Adipose tissue (tissue), 3 donors: ENCODE results near the gene ZFAND3. TPM values are rescaled to one million over a fixed set of nuclear protein-coding genes. Genes with fewer than 3 reads are reported as not detected.
A peak's percentile ranks its signal among the peaks of the same experiment; 100 is the strongest.

Experiments
- H3K27ac ChIP-seq: one replicate; pipeline ENCODE4 v1.5.1; 2013; ENCODE audit warnings: low read depth, low read length
- WGBS, 3 donors: extraction: QIAGEN DNeasy Blood & Tissue Kit; methylation state at CpG; one replicate each; pipeline ENCODE4 v1.1.7; 2013; 5-methylcytosine and 5-hydroxymethylcytosine counted together
- polyA plus RNA-seq, 3 donors: library from polyadenylated mRNA; stranded (reverse); fragments of 200-250 nt; gene quantifications; one replicate each; pipeline ENCODE4 v1.2.3, GENCODE V29; 2013
- donor health status: healthy with polysubstance abuse.
- donor health status: Bipolar disorder and iron deficiency.
- donor health status: healthy.

The ZFAND3 gene
- polyA plus RNA-seq, 3 donors = 25.9 to 45.2 (median 42.1) TPM

DNA sequence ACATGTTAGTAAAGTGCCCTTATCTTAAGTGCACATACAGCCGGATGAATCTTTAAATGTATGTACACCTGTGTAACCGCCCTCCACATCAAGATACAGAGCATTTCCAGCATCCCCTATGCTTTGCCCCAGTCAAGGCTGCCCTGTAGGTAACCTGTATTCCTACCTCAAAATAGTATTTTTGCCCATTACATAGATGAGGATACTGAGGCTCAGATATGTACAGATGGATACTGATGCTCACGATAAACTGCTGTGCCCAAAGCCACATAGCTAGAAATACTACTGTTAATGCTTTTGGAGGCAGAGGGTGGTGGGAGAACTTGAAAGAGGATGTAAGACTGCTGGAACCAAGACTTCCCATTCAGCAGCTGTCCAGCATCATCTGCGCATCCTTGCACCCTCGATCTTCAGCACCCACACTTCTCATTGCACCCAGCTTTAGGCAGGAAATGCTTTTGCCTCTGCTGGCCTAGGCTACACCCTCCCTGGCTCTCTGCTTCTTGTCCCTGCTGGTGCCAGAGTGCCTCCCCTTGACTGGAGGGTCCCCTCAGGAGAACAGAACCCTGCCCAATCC is 27.0 kb upstream of the ZFAND3 start:
- WGBS, 3 donors = 86 to 88% (median 87%) methylated on average over 5 of the region's 5 CpGs
- H3K27ac ChIP-seq = no peak overlapping the region

DNA sequence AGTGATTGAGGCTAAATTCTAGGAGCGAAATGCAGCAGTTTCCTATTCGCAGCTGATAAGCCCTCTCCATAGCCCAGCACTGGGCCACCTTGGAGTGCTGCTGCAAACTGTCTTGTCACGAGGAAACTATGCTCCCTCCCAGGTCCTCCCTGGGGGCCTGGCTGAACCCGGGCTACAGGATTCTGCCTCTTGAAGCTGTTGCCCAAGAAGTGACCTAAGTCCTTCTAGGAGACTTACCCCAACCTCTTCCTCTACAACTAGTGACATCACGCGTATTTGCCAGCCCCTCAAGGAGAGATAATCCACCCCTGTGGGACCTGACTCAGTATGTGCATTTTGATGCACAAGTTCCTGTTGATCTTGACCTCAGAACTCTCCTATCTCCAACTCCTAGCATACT is 26.5 kb upstream of the ZFAND3 start:
- H3K27ac ChIP-seq = no peak overlapping the region
- 63 to 80% (median 72%) methylated on average over 6 of the region's 6 CpGs for WGBS, 3 donors

DNA sequence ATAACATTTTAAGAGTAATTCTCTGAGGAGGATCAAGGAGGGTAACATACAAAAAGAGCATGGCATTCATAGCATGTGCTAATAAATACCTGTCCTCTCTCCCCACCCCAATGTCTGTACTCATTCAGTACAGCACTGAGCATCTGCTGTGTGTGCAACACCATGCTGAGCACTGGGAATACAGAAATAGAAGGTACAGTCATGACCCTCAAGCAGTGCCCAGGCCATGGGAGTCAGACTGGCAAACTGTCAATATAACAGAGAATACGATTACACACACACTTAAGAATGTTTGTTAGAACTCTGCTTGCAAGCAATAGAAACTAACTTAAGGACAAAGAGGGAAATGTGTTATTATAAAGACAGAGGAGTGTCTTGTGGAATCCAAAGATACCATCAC is 24.7 kb upstream of the ZFAND3 start:
- no peak overlapping the region for H3K27ac ChIP-seq
- 59 to 80% (median 64%) methylated on average over 1 of the region's 1 CpG for WGBS, 3 donors

DNA sequence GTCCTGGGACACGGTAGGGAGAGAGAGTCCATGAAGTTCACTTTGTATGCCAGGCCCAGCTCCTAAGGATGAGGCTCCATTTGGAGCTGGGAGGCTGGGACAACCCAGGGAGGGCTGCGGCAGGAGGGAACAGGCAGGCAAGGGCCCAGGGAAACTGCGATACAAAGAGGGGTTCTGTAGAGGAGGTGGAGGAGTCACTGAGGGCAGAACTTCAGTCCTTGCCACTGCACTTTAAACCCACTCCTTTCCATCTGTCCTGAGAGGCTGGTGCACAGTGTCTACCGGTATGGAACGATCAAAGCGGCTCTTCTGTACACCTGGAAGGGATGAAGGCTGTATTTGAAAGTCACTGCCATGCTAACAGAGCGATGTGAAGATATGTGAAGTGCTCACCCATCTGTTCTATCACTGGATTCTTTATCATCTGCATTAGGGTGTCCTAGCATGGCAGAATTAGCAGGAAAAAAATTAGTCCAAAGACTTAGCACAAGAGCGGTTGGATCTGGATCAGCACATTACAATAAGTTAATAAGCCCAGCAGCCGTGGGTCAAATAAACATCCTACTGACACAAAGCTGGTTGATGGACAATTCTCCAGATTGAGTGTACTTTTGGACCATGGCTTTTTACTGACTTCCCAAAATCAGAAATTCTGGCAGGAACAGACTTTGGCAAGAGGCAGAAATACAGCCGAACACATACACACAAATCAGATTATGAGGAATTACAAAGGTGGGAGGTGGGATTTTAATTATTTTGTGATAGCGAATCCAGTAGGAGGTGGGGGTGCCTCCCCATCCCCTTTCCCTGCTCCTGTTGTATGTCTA is 20.9 kb upstream of the ZFAND3 start:
- no peak overlapping the region for H3K27ac ChIP-seq
- 89 to 92% (median 91%) methylated on average over 11 of the region's 11 CpGs for WGBS, 3 donors

DNA sequence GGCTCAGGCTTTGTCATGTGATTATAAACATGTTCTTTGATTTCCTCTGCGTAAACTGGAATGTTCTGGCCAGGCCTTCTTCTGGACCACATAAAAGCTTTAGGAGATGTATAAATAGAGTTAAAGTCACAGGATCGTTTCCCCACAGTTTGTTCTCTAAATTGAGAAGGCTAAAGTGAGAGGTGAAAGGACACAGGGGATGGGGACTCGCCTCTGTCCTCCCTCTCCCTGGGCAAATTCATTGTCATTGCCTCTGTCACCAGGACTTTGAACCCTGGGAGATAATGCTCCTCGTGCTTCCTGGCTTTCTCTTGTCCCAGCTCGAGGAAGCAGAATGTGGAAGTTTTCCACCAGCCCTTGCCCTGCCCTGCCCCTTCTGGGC is 20.3 kb upstream of the ZFAND3 start:
- no peak overlapping the region for H3K27ac ChIP-seq
- 60 to 68% (median 65%) methylated on average over 5 of the region's 5 CpGs for WGBS, 3 donors

DNA sequence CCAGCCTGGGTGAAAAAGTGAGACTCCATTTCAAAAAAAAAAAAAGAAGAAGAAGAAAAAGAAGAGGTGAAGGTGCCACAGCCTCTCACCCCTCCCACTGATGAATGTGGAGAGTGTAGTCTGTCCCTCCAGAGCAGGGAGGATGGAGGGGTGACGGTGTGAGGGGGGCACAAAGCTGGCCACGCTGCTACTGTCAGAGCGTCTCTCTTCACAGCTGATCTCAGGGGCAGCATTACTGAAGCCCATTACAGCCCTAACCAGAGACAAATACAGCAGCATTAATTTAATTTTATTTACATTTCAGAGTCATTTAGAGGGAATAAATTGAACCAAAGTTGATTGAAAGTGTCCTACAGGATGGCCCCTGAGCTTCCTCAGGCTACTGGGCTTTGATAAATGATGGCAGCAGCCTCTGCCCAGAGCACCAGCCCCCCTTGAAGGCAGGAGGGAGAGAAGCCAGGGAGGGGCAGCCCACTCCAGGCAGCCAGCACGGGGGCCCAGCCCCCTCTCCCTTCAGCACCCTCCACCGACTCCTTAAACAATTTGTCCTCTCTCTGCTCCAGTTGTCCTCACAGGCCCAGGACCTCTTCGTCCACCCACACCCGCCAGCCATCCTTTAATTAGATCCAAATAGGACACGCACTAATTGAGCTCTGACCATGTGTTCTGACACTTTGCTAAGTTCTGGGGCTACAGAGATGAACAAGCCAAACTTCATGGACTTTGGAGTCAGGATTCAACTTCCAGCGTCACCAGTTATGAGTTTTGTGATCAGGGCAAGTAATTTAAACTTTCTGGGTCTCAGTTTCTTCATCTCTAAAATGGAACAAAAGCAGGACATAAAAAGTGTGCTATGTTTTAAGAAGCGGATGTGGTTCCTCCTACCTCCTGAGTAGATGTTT is 18.6 kb upstream of the ZFAND3 start:
- WGBS, 3 donors = 74 to 84% (median 83%) methylated on average over 10 of the region's 10 CpGs

DNA sequence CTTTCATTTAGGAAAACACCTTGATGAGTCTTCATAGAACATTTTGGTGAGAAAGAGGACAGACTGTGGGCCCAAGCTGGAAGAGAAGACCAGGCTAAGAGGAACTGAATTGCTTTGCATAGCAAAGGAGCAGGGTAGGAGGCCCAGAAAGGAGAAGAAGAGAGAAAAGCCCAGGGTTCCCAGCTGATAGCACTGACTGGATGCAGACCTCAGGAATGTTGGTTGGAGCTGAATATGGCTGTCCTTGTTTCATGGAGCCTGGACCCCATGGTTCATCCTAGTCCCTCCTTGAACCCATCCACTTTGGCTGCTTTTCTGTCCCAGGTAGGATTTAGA is 18.0 kb upstream of the ZFAND3 start:
- H3K27ac ChIP-seq = no peak overlapping the region

More for the DNA sequence above, 18.6 kb upstream of the ZFAND3 start:
- no peak overlapping the region for H3K27ac ChIP-seq

DNA sequence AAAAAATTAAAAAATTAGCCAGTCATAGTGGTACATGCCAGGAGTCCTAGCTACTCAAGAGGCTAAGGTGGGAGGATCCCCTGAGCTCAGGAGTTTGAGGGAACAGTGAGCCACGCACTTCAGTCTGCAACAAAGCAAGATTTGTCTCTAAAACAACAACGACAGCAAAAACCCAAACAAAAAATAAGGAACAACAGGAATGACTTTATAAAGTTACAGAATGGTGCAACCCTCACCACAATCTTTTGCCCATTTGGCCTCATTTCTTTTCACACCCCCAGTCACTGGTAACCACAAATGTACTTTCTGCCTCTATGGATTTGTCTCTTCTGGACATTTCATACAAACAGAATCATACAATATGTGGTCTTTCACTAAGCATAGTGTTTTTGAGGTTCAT is 16.7 kb upstream of the ZFAND3 start:
- WGBS, 3 donors = 53 to 94% (median 69%) methylated on average over 2 of the region's 2 CpGs
- no peak overlapping the region for H3K27ac ChIP-seq

DNA sequence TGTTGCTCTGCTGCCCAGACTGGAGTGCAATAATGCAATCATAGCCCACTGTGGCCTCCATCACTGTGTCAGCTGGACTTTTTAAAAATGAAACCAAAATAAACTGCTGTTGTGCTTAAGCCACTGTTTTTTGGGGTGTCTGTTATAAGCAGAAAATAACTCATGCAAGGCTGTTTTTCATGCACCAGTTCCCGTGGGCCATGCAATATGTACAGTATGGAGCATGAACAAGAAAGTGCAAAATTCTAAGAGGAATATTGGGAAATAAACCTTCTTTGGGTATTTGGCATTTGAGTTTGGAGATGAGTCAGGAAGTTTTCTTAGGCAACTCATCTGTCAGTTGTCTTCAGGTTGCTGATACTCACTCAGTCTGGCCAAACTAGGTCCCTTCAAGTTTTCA is 14.9 kb upstream of the ZFAND3 start:
- no peak overlapping the region for H3K27ac ChIP-seq
- WGBS, 3 donors = 47 to 88% (median 57%) methylated on average over 1 of the region's 1 CpG

DNA sequence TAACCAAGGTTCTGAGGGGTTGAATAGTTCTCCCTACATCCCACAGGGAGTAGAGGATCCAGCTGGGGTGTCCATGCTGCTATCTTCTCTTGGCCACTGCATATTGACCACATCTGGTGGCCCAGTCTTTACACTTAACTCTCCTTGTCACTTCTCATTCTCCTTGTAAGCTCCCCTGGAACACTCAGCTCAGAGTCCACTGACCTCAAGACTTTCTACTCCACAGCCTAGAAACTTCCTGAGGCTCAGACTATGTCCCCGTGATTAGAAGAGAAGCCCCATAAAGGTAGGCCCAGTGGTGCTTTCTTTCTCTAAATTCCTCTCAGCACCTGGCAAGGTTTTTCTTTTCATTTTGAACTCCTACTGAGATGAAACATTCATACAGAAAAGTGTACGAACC is 13.3 kb upstream of the ZFAND3 start:
- whole genome bisulfite sequencing, 3 donors = 94 to 96% (median 95%) methylated on average over 2 of the region's 2 CpGs
- no peak overlapping the region for H3K27ac ChIP-seq

DNA sequence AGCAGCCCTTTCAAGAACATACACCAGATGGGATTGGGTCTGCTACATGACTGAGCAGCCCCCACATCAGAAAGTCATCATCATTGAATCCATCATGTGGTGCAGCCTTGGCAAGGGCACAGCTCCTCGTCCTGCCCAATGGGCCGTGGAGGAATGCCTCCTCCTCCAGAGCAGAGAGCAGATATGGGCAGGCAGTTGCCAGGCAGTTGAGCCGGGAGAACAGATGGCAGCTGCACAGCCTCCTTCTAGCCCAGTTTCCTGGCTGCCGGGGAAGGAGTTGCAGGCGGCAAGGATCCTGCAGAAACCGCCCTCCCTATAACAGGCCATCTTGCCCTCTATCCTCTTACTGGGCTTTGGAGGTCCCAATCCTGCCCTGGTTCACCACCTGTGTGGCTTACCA is 11.9 kb upstream of the ZFAND3 start:
- H3K27ac ChIP-seq = no peak overlapping the region
- WGBS, 3 donors = 40 to 80% (median 71%) methylated on average over 6 of the region's 6 CpGs

DNA sequence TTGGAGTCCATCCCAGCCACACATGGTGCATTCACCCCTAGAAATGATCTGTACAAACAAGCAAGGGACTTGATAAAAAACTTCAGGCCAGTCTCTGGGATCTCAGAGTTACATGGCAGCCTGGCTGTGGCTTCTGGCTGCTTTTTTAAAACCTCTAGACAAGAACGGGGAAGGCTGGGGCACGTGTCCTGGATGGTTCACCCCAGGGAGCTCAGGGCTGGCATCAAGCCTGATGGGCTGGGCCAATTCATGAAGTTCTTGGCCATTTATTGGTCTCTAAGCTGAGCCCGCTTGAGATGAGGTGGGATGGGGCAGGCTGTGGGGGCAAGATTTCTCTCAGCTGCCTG is 10.4 kb upstream of the ZFAND3 start:
- WGBS, 3 donors = 42 to 68% (median 52%) methylated on average over 3 of the region's 3 CpGs
- no peak overlapping the region for H3K27ac ChIP-seq

DNA sequence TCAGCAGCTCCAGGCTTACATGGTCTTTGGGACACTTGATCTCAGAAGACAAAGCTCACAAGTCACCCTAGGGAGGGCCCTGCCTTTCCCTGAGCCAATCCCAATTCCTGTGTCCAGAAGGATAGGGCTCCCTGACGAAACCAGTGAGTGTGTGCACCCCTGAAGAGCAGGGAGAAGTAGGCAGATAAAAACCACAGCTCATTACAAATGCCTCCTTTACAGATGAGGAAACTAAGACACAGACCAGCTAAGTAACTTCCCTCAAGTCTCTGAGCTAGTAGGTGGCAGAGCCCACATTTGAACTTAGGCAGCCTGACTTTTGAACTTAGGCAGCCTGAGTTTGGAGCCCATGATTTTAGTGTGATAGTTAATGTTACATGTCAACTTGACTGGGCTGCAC is 6.7 kb upstream of the ZFAND3 start:
- no peak overlapping the region for H3K27ac ChIP-seq
- WGBS, 3 donors = 70 to 89% (median 71%) methylated on average over 1 of the region's 1 CpG

DNA sequence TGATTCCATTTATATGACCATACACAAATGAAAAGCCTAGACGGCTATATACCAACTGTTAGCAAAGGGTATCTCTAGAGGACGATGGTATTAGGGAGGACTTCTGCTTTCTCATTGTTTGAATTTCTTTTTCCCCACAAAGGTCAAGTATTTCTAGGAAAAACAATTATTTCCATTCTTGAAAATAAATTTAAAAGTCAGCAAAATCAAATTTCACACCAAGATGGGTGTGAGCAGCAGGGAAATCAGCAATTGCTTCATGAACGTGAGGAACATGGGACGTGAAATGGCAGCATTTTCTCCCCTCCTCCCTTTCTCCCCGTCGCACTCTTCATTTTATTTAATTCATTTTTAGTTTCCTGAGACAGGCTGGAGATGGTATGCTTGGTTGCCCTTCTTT is 5.2 kb upstream of the ZFAND3 start:
- WGBS, 3 donors = 88 to 91% (median 90%) methylated on average over 6 of the region's 6 CpGs
- no peak overlapping the region for H3K27ac ChIP-seq

DNA sequence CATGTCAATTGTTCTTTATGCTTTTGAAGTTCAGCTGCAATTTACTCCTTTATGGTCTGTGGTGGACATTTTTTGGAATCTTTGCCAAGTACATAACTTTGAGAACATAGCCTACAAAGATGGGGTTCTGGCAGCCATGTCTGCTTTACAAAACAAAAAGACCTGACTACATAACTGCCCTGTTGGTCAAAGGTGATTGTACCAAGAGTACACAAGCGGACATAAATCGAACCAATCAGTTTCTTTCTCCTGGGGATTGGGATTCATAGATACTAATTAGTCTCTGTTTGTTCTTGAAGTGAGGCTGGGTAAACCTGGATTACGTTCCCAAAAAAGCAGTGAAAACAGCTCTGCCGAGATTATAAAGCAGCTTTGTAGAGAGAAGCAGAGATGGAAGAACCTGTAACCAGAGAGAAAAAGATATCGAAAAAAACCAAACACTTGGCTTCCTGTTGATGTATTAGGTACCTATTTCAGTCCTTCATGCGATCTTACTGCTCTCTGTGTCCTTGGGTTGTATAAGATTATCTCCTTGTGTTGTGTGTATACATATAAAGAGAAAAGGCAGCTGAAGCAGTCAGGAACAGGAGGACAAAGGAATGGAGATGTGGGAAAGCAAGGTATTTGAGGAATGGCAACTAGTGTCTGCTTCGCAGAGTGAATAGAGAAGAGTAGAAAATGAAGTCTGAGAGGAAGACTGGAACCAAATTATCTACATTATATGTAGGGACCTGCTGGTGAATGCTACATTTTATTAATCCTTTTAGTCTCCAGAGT is 2.7 kb upstream of the ZFAND3 start:
- H3K27ac ChIP-seq = no peak overlapping the region
- WGBS, 3 donors = 75 to 89% (median 81%) methylated on average over 7 of the region's 7 CpGs

DNA sequence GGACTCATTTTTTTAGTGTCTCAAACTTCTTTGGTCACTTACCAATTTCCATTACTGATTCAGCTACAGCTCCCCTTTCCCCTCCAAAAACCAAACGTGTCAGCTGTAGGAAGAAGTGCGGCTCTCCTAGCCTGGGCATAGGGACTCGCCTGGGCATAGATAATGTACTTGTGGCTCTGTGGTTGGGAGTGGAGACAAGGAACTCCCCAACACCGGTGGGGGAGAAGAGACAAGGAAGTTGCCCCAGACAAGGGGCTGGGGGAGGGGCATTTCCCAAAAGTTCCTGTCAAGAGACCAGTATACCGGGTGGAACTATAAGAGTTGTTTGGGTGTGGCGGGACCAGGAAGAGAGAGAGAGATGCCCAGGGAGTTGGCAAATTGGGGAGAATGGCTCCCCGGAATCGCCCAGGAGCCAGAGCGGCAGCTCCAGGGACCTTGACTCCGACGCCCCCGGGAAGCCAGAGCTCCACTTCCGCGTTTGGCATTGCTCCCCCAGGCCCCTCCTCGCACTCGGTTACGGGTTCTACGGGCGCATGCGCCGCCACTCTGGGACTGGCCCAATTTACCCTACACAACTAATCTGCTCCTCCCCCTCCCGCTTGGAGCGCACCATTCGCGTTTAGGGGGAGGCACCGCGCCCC is 871 bp upstream of the ZFAND3 start:
- peak overlapping the region; percentile 96 for H3K27ac ChIP-seq
- WGBS, 3 donors = 0% methylated on average over 26 to 27 of the region's 27 CpGs

DNA sequence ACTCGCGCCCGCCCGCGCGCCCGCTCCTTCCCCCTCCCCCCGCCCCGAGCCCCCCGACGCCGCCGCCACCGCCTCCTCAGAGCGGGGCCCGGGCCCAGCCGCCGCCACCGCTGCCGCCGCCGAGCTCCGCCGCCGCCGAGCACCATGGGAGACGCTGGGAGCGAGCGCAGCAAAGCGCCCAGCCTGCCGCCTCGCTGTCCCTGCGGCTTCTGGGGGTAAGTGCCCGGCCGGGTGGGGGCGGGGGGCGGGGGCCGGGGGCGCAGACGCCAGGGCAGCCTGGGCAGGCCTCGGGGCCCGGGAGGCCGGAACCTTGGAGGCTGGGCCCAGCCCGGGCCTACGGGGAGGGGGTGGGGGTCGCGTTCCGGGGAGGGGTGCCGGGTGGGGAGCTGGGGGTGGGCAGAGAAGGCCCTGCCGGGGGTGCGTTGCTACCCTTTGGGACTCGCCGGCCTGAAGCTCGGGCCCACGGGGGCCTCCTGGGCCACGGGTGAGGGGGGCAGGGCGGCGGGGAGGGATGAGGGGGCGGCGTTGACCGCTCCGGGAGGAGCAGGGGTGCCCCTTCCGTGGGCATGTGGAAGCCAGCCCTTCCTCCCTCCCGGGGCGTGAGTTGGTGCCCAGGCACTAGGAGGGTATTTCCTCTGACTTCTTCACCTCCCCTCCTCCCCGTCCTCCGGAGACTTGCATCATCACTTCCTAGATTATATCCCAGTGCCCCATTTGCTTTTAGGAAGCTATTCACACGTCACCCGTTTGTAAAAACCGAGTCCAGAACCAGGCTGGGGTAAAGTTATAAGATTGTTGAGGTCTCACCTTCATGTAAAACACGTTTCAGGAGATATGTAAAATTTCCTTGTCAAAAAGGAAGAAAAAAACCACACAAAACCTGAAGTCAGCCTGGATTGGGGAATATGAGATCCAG is 533 bp downstream of the ZFAND3 start:
- 0 to 1% (median 1%) methylated on average over 22 to 70 of the region's 71 CpGs for WGBS, 3 donors

More for the DNA sequence above, 533 bp downstream of the ZFAND3 start:
- peak overlapping the region; percentile 83 for H3K27ac ChIP-seq
